CD1c-positive myeloid dendritic cell (primary cell): ENCODE data around the gene ATRIP.

ENCODE experiments used
- DNase-seq: peaks from one replicate; pipeline ENCODE4 v3.0.0-alpha.2; 2016; ENCODE audit errors: extremely low spot score

ATRIP gene

GRCh38 chr3:48504051-48504946 is 57.8 kb downstream of the ATRIP start, which contains the start of gene SHISA5:
SHISA5 (minus strand) TSS chr3:48504174; CDS start chr3:48504094, 80 bp downstream.
- peak; percentile 60 for DNase-seq

- DNase-seq: no peak
These were observed 58.6 kb downstream of the ATRIP start for GRCh38 chr3:48505146-48505545.

GRCh38 chr3:48505968-48506504 is 59.5 kb downstream of the ATRIP start:
- DNase-seq: no peak

DNA sequence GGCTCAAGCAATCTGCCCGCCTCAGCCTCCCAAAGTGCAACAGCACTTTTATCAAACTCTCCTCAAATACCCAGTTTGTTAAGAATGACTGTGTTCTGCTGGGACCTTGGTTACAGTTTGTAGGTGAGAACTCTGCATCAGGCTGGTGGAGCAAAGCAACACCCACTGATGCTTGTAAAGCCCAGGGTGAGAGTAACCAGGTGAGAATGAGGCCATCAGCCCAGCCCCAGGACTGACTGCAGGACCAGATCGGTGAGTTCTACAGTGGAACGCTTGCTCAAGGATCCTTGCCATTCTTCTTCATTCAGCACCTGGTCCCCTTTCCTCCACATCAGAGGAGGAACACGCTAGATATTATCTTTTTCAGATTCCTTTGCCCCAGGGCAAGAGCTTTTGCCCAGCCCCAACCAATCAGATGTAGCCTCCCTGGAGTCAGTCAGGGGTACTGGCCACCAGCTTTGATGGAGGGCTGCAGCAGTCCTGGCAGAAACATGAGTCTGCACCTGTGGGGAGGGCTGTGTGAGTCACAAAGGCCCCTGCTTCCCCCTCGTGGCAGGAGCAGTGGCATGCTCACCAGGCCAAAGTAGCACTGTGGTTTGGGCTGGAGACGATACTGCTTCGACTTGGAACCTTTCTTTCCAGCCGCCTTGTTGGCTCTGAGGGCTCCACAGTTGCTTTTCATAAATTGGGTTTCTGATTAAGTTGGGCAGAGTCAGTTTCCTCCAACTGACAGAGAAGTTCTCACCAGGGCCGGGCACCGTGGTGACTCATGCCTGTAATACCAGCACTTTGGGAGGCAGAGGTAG is 60.9 kb downstream of the ATRIP start:
- peak; percentile 51 for DNase-seq

DNA sequence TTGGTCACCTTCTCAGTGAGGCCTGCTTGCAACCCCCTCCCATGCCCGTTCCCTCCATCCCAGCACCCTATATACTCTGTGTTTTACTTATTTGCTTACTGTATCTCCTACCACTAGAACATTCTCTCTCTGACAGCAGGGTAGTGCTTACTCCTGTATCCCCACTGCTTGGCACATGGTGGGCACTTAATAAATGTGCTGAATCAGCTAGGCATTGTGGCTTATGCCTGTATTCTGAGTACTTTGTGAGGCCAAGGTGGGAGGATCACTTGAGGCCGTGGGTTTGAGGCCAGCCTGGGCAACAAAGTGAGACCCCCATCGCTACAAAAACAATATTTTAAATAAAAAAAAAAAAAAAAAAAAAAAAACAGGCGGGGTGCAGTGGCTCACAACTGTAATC is 65.0 kb downstream of the ATRIP start:
- DNase-seq: no peak

DNA sequence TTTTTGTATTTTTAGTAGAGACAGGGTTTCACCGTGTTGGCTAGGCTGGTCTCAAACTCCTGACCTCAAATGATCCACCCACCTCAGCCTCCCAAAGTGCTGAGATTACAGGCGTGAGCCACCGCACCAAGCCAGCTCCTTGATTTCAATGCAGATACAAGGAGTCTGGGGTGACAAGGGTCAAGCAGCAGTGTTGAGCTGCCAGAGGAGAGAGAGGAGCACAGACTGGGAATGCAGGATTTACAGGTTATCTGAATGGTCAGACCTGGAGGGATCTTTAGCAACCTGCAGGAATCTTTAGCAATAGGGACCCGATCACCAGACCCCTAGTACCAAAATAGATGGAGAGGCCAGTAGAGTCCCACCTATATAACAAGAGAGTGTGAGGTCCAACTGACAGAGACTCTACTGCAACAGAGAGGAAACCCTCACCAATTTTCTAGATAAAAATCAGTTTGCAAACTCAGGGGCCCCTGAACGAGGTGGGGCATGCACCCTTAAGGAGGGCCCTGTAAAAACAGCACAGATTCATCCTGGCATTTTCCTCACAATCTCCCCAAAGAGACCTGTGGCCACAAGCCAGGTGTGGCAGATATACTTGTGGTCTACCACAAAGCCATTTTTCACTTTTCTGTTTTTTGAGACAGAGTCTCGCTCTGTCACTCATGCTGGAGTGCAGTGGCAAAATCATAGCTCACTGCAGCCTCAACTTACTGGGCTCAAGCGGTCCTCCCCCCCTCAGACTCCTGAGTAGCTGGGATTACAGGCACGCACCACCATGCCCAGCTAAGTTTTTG is 68.1 kb downstream of the ATRIP start:
- DNase-seq: no peak
